Stimulated activated CD4-positive, alpha-beta T cell treated with anti-CD3 and anti-CD28 coated beads, Interleukin-15, amount 100 ng/mL, for 1 hour (primary cell): ENCODE measurements around the gene MELK.
A peak's percentile ranks its signal among the peaks of the same experiment; 100 is the strongest.
"Not testable (repeated sequence)": the region's sequence is repeated elsewhere in the genome, so short reads cannot be mapped to it uniquely, and the experiment has no call there.

Experiments
- DNase-seq, 2 donors: peaks; one replicate each; pipeline ENCODE4 v3.0.0-alpha.2; 2020; ENCODE audit warnings: low read depth in 1 of 2, low spot score in 1 of 2

MELK gene

GRCh38 chr9:36572515-36573418 lies at the start of gene MELK:
MELK (plus strand) TSS chr9:36572895; CDS start chr9:36581682, 8,787 bp downstream.
- peak; percentile 59 to 80 for DNase-seq

- no peak for DNase-seq
Measured at GRCh38 chr9:36530224-36530623, 42.5 kb upstream of the MELK start.

- no peak for DNase-seq
Measured at GRCh38 chr9:36532353-36532752, 40.3 kb upstream of the MELK start.

GRCh38 chr9:36533726-36534125 lies 39.0 kb upstream of the MELK start:
- not testable (repeated sequence) for DNase-seq

GRCh38 chr9:36535107-36535506 lies 37.6 kb upstream of the MELK start:
- DNase-seq = no peak

GRCh38 chr9:36537861-36538260 lies 34.8 kb upstream of the MELK start:
- no peak for DNase-seq

- DNase-seq = no peak
Measured at GRCh38 chr9:36542355-36542754, 30.3 kb upstream of the MELK start.

GRCh38 chr9:36543916-36544315 lies 28.8 kb upstream of the MELK start:
- no peak for DNase-seq

- no peak for DNase-seq
Measured at GRCh38 chr9:36547598-36547997, 25.1 kb upstream of the MELK start.

- DNase-seq = no peak
Measured at GRCh38 chr9:36548454-36548853, 24.2 kb upstream of the MELK start.

GRCh38 chr9:36550135-36550534 lies 22.6 kb upstream of the MELK start:
- no peak for DNase-seq

- not testable (repeated sequence) for DNase-seq
Measured at GRCh38 chr9:36550631-36551098, 22.0 kb upstream of the MELK start.

GRCh38 chr9:36551129-36551528 lies 21.6 kb upstream of the MELK start:
- no peak for DNase-seq

GRCh38 chr9:36551910-36552309 lies 20.8 kb upstream of the MELK start:
- no peak for DNase-seq

GRCh38 chr9:36559036-36559695 lies 13.5 kb upstream of the MELK start:
- DNase-seq = no peak

- DNase-seq = no peak
Measured at GRCh38 chr9:36560771-36561170, 11.9 kb upstream of the MELK start.

GRCh38 chr9:36562801-36563200 lies 9.9 kb upstream of the MELK start:
- DNase-seq = not testable (repeated sequence)

GRCh38 chr9:36566813-36567221 lies 5.9 kb upstream of the MELK start:
- DNase-seq = no peak

GRCh38 chr9:36568681-36569080 lies 4.0 kb upstream of the MELK start:
- not testable (repeated sequence) for DNase-seq

- no peak for DNase-seq
Measured at GRCh38 chr9:36571333-36571732, 1.4 kb upstream of the MELK start.

- DNase-seq = not testable (repeated sequence)
Measured at GRCh38 chr9:36574045-36574444, 1.4 kb downstream of the MELK start.

- no peak for DNase-seq
Measured at GRCh38 chr9:36575411-36575882, 2.8 kb downstream of the MELK start.
